Mononuclear cell (primary cell): ENCODE data around the gene INPP4A. TPM values are rescaled to one million over a fixed set of nuclear protein-coding genes. Genes with fewer than 3 reads are reported as not detected.

Experiments used
- H3K27me3 ChIP-seq: 2 replicates; pipeline ENCODE4 v1.6.0; 2011; ENCODE audit warnings: low read length, control low read depth; ENCODE audit not compliant: insufficient read depth
- H3K4me1 ChIP-seq: 2 replicates; pipeline ENCODE4 v1.5.1; 2011; ENCODE audit warnings: mild to moderate bottlenecking, low read length, control low read depth; ENCODE audit not compliant: insufficient read depth
- H3K4me3 ChIP-seq: 2 replicates; pipeline ENCODE4 v1.5.1; 2011; ENCODE audit warnings: mild to moderate bottlenecking, low read length, moderate library complexity
- H3K9me3 ChIP-seq: 2 replicates; pipeline ENCODE4 v1.5.1; 2011; ENCODE audit warnings: low read depth, mild to moderate bottlenecking, control low read depth, low read length
- total RNA-seq: library from RNA; depleted of rRNA; stranded (reverse); fragments of >200 nt; gene quantifications from one replicate; pipeline ENCODE4 v1.2.3, GENCODE V29; 2012

The INPP4A gene
- total RNA-seq, 1 donor, result 48.2 TPM

- no peak overlapping the region for H3K4me3 ChIP-seq
Observed at GRCh38 chr2:98446850-98447249, 2.2 kb downstream of the INPP4A start.

GRCh38 chr2:98448441-98449145, 3.9 kb downstream of the INPP4A start:
- Histone ChIP-seq H3K4me1 (peaks cover 78% of the 10 kb centered on the region), H3K4me3 (no peak overlapping the region)

More at GRCh38 chr2:98446850-98447249, 2.2 kb downstream of the INPP4A start:
- peaks cover 60% of the 10 kb centered on the region for H3K4me1 ChIP-seq
- no peaks in the 10 kb centered on the region for H3K27me3 ChIP-seq
- no peaks in the 10 kb centered on the region for H3K9me3 ChIP-seq

GRCh38 chr2:98452396-98453027, 7.9 kb downstream of the INPP4A start:
- Histone ChIP-seq H3K4me1 (peaks cover 89% of the 10 kb centered on the region), H3K9me3 (no peaks in the 10 kb centered on the region), H3K4me3 (no peak overlapping the region), H3K27me3 (no peaks in the 10 kb centered on the region)

More at GRCh38 chr2:98448441-98449145, 3.9 kb downstream of the INPP4A start:
- H3K27me3 ChIP-seq, result no peaks in the 10 kb centered on the region
- no peaks in the 10 kb centered on the region for H3K9me3 ChIP-seq

- H3K9me3 ChIP-seq, result no peaks in the 10 kb centered on the region
- peaks cover 89% of the 10 kb centered on the region for H3K4me1 ChIP-seq
- no peaks in the 10 kb centered on the region for H3K27me3 ChIP-seq
- H3K4me3 ChIP-seq, result no peak overlapping the region
Observed at GRCh38 chr2:98453083-98453482, 8.4 kb downstream of the INPP4A start.

GRCh38 chr2:98453531-98453930, 8.9 kb downstream of the INPP4A start:
- H3K27me3 ChIP-seq, result no peaks in the 10 kb centered on the region
- H3K4me1 ChIP-seq, result peaks cover 90% of the 10 kb centered on the region
- H3K4me3 ChIP-seq, result no peak overlapping the region
- H3K9me3 ChIP-seq, result no peaks in the 10 kb centered on the region

- Histone ChIP-seq H3K27me3 (no peaks in the 10 kb centered on the region), H3K9me3 (no peaks in the 10 kb centered on the region), H3K4me1 (peaks cover 91% of the 10 kb centered on the region), H3K4me3 (no peak overlapping the region)
Observed at GRCh38 chr2:98454073-98454472, 9.4 kb downstream of the INPP4A start.

GRCh38 chr2:98454500-98455235, 10.0 kb downstream of the INPP4A start:
- Histone ChIP-seq H3K4me1 (peaks cover 97% of the 10 kb centered on the region), H3K9me3 (no peaks in the 10 kb centered on the region), H3K4me3 (no peak overlapping the region), H3K27me3 (no peaks in the 10 kb centered on the region)

- Histone ChIP-seq H3K27me3 (no peaks in the 10 kb centered on the region), H3K4me1 (peaks cover 99% of the 10 kb centered on the region), H3K9me3 (no peaks in the 10 kb centered on the region), H3K4me3 (no peak overlapping the region)
Observed at GRCh38 chr2:98455494-98455976, 10.9 kb downstream of the INPP4A start.

GRCh38 chr2:98457045-98457696, 12.5 kb downstream of the INPP4A start:
- H3K27me3 ChIP-seq, result no peaks in the 10 kb centered on the region
- peaks cover 99% of the 10 kb centered on the region for H3K4me1 ChIP-seq
- H3K9me3 ChIP-seq, result no peaks in the 10 kb centered on the region
- H3K4me3 ChIP-seq, result no peak overlapping the region

GRCh38 chr2:98458207-98458606, 13.5 kb downstream of the INPP4A start:
- no peak overlapping the region for H3K4me3 ChIP-seq
- no peaks in the 10 kb centered on the region for H3K9me3 ChIP-seq
- no peaks in the 10 kb centered on the region for H3K27me3 ChIP-seq
- peaks cover 99% of the 10 kb centered on the region for H3K4me1 ChIP-seq

GRCh38 chr2:98458667-98459380, 14.2 kb downstream of the INPP4A start:
- Histone ChIP-seq H3K4me3 (no peak overlapping the region), H3K9me3 (no peaks in the 10 kb centered on the region), H3K27me3 (no peaks in the 10 kb centered on the region), H3K4me1 (peaks cover 99% of the 10 kb centered on the region)

GRCh38 chr2:98459496-98460175, 15.0 kb downstream of the INPP4A start:
- peaks cover 99% of the 10 kb centered on the region for H3K4me1 ChIP-seq
- H3K27me3 ChIP-seq, result no peaks in the 10 kb centered on the region
- no peak overlapping the region for H3K4me3 ChIP-seq
- no peaks in the 10 kb centered on the region for H3K9me3 ChIP-seq

GRCh38 chr2:98460573-98461497, 16.2 kb downstream of the INPP4A start:
- no peaks in the 10 kb centered on the region for H3K27me3 ChIP-seq
- no peak overlapping the region for H3K4me3 ChIP-seq
- no peaks in the 10 kb centered on the region for H3K9me3 ChIP-seq
- peaks cover 99% of the 10 kb centered on the region for H3K4me1 ChIP-seq
